Esophagus muscularis mucosa (tissue), 4 donors: ENCODE data around the gene SLCO4A1. TPM values are rescaled to one million over a fixed set of nuclear protein-coding genes. Genes with fewer than 3 reads are reported as not detected.

Experiments
- DNase-seq: peaks from one replicate; pipeline ENCODE4 v3.0.0-alpha.2; 2017; ENCODE audit errors: extremely low spot score
- H3K27ac ChIP-seq, 4 donors: fragments of 200-600 bp; sonication (generic); replicated peaks in 1 of 4; 1 replicate in 3 of 4; 2 replicates in 1 of 4; pipeline ENCODE4 v1.5.1; 2016 to 2019; ENCODE audit warnings: mild to moderate bottlenecking in 1 of 4
- H3K27me3 ChIP-seq, 4 donors: fragments of 200-600 bp; sonication (generic); one replicate each; pipeline versions ENCODE4 v1.5.1 to v1.6.0; 2016 to 2019
- H3K36me3 ChIP-seq, 4 donors: fragments of 200-600 bp; sonication (generic); one replicate each; pipeline ENCODE4 v1.5.1; 2016 to 2019
- H3K4me1 ChIP-seq, 4 donors: fragments of 200-600 bp; sonication (generic); one replicate each; pipeline ENCODE4 v1.5.1; 2016 to 2019
- H3K4me3 ChIP-seq, 4 donors: fragments of 200-600 bp; sonication (generic); 1 replicate in 2 of 4; 2 replicates in 2 of 4; pipeline ENCODE4 v1.5.1; 2016 to 2019; ENCODE audit warnings: mild to moderate bottlenecking in 4 of 4, moderate library complexity in 1 of 4
- H3K9me3 ChIP-seq, 4 donors: fragments of 200-600 bp; sonication (generic); 1 replicate in 3 of 4; 2 replicates in 1 of 4; pipeline ENCODE4 v1.5.1; 2016 to 2019
- CTCF ChIP-seq, 3 experiments: fragments of 200-600 bp in 2 of 3; fragments of 450-650 bp in 1 of 3; sonication (generic) in 2 of 3; IDR thresholded peaks; one replicate each; pipeline ENCODE4 v1.5.1; 2017 to 2019; ENCODE audit warnings: antibody characterized with exemption in 3 of 3, mild to moderate bottlenecking in 2 of 3, moderate library complexity in 1 of 3
- EP300 ChIP-seq: sonication (generic); formaldehyde crosslinking; IDR thresholded peaks from one replicate; pipeline ENCODE4 v1.6.1; 2017; ENCODE audit warnings: antibody characterized with exemption
- POLR2A ChIP-seq: fragments of 450-650 bp; IDR thresholded peaks from one replicate; pipeline ENCODE4 v1.6.1; 2017; ENCODE audit warnings: antibody characterized with exemption, moderate library complexity, mild to moderate bottlenecking, low read depth
- POLR2AphosphoS5 ChIP-seq, 2 donors: sonication (generic); formaldehyde crosslinking; IDR thresholded peaks; one replicate each; pipeline ENCODE4 v1.6.1; 2017; ENCODE audit warnings: antibody characterized with exemption in 2 of 2
- WGBS: methylation state at CpG from one replicate; pipeline ENCODE4 v1.1.5; 2018; 5-methylcytosine and 5-hydroxymethylcytosine counted together
- intact Hi-C: fragments of 100-400 bp; cut with DNase I; formaldehyde crosslinking; loops from one replicate; pipeline ENCODE4 v1.15.1; 2023
- total RNA-seq, 4 donors: library from RNA; depleted of rRNA; stranded (reverse); fragments of >200 nt; gene quantifications; one replicate each; pipeline versions ENCODE4 v1.1.0 to v1.2.1, GENCODE V29; 2016

The SLCO4A1 gene
- total RNA-seq, 4 donors from 2014 or later = 10.0 to 42.4 (median 30.1) TPM

- Histone ChIP-seq H3K27me3 (peaks cover 0 to 77% (median 0%) of the 10 kb centered on the region in 4 donors), H3K36me3 (no peaks in the 10 kb centered on the region), H3K27ac (no peak overlapping the region), H3K9me3 (no peaks in the 10 kb centered on the region), H3K4me3 (no peak overlapping the region), H3K4me1 (peaks cover 0 to 5% (median 2%) of the 10 kb centered on the region in 4 donors)
- no peak for DNase-seq
- intact Hi-C loops = no loop called here
- 91% methylated on average over 14 of the region's 17 CpGs for WGBS
- TF ChIP-seq EP300 (no peak), POLR2A (no peak)
Measured at GRCh38 chr20:62634330-62634967, 7.9 kb upstream of the SLCO4A1 start.

GRCh38 chr20:62635232-62635631, 7.1 kb upstream of the SLCO4A1 start:
- DNase-seq = no peak
- peaks cover 0 to 5% (median 2%) of the 10 kb centered on the region in 4 donors for H3K4me1 ChIP-seq
- H3K36me3 ChIP-seq = no peaks in the 10 kb centered on the region
- TF ChIP-seq CTCF (IDR thresholded peaks at IDR 0.05) (no peak), POLR2AphosphoS5 (IDR thresholded peaks at IDR 0.05) (no peak), POLR2A (no peak), EP300 (no peak)
- no peaks in the 10 kb centered on the region for H3K9me3 ChIP-seq
- H3K4me3 ChIP-seq = no peak overlapping the region
- intact Hi-C loops = no loop called here
- H3K27me3 ChIP-seq = peaks cover 0 to 85% (median 0%) of the 10 kb centered on the region in 4 donors
- WGBS = 92% methylated on average over 12 of the region's 15 CpGs
- no peak overlapping the region for H3K27ac ChIP-seq

- Histone ChIP-seq H3K27ac (no peak overlapping the region), H3K4me1 (peaks cover 0 to 5% (median 2%) of the 10 kb centered on the region in 4 donors), H3K4me3 (no peak overlapping the region), H3K27me3 (peaks cover 0 to 88% (median 0%) of the 10 kb centered on the region in 4 donors), H3K36me3 (no peaks in the 10 kb centered on the region), H3K9me3 (no peaks in the 10 kb centered on the region)
- intact Hi-C loops = no loop called here
- WGBS = 75% methylated on average over 12 of the region's 16 CpGs
- DNase-seq = no peak
- TF ChIP-seq POLR2A = no peak
- TF ChIP-seq POLR2AphosphoS5 (IDR thresholded peaks at IDR 0.05) = no peak
- TF ChIP-seq EP300 = no peak
- no peak for TF ChIP-seq CTCF (IDR thresholded peaks at IDR 0.05)
Measured at GRCh38 chr20:62635852-62636251, 6.5 kb upstream of the SLCO4A1 start.

GRCh38 chr20:62636446-62636845, 5.9 kb upstream of the SLCO4A1 start:
- Histone ChIP-seq H3K27me3 (peaks cover 0 to 88% (median 0%) of the 10 kb centered on the region in 4 donors), H3K36me3 (no peaks in the 10 kb centered on the region), H3K4me3 (no peak overlapping the region), H3K27ac (no peak overlapping the region), H3K9me3 (no peaks in the 10 kb centered on the region), H3K4me1 (peaks cover 2 to 8% (median 4%) of the 10 kb centered on the region in 4 donors)
- WGBS = 45% methylated on average over 16 of the region's 16 CpGs
- intact Hi-C loops = no loop called here
- DNase-seq = no peak
- TF ChIP-seq POLR2AphosphoS5 (IDR thresholded peaks at IDR 0.05) (no peak), EP300 (no peak), CTCF (IDR thresholded peaks at IDR 0.05) (no peak), POLR2A (no peak)

- TF ChIP-seq CTCF (IDR thresholded peaks at IDR 0.05) = no peak
- TF ChIP-seq POLR2AphosphoS5 (IDR thresholded peaks at IDR 0.05) = no peak
- TF ChIP-seq EP300 = no peak
- no peak for TF ChIP-seq POLR2A
- 57% methylated on average over 5 of the region's 5 CpGs for WGBS
- Histone ChIP-seq H3K4me1 (peaks cover 3 to 14% (median 10%) of the 10 kb centered on the region in 4 donors), H3K9me3 (no peaks in the 10 kb centered on the region), H3K27me3 (peaks cover 0 to 88% (median 0%) of the 10 kb centered on the region in 4 donors), H3K36me3 (no peaks in the 10 kb centered on the region), H3K27ac (no peak overlapping the region), H3K4me3 (no peak overlapping the region)
- no peak for DNase-seq
- intact Hi-C loops = no loop called here
Measured at GRCh38 chr20:62637110-62637509, 5.2 kb upstream of the SLCO4A1 start.
